Smooth muscle cell (in vitro differentiated cells): ENCODE results near the gene SOX6. TPM values are rescaled to one million over a fixed set of nuclear protein-coding genes. Genes with fewer than 3 reads are reported as not detected.

Experiments used
- DNase-seq: peaks from one replicate; lab custom pipeline; 2025; ENCODE audit not compliant: unreplicated experiment; lab: John Stamatoyannopoulos, UW
- H2AFZ ChIP-seq: fragments of 200-600 bp; sonication (generic); 2 replicates; pipeline ENCODE4 v1.6.0; 2016; ENCODE audit warnings: antibody characterized with exemption, low read depth, mild to moderate bottlenecking
- H3F3A ChIP-seq: fragments of 200-600 bp; sonication (generic); 2 replicates; pipeline ENCODE4 v1.6.0; 2017; ENCODE audit warnings: antibody characterized with exemption, low read depth
- H3K27ac ChIP-seq: fragments of 200-600 bp; sonication (generic); 2 replicates; pipeline ENCODE4 v1.5.1; 2016; ENCODE audit warnings: low read depth, mild to moderate bottlenecking
- H3K27me3 ChIP-seq: fragments of 200-600 bp; sonication (generic); 2 replicates; pipeline ENCODE4 v1.6.1; 2016; ENCODE audit warnings: low read depth, mild to moderate bottlenecking
- H3K36me3 ChIP-seq: fragments of 200-600 bp; sonication (generic); 2 replicates; pipeline ENCODE4 v1.5.1; 2016; ENCODE audit warnings: low read depth
- H3K4me1 ChIP-seq: fragments of 200-600 bp; sonication (generic); 2 replicates; pipeline ENCODE4 v1.5.1; 2016; ENCODE audit warnings: low read depth
- H3K4me2 ChIP-seq: fragments of 200-600 bp; sonication (generic); 2 replicates; pipeline ENCODE4 v1.6.0; 2016; ENCODE audit warnings: mild to moderate bottlenecking
- H3K4me3 ChIP-seq: fragments of 200-600 bp; sonication (generic); 2 replicates; pipeline ENCODE4 v1.5.1; 2016; ENCODE audit warnings: mild to moderate bottlenecking
- H3K79me2 ChIP-seq: fragments of 200-600 bp; sonication (generic); 2 replicates; pipeline ENCODE4 v1.6.0; 2016; ENCODE audit warnings: low read depth, mild to moderate bottlenecking
- H3K9ac ChIP-seq: fragments of 200-600 bp; sonication (generic); 2 replicates; pipeline ENCODE4 v1.6.0; 2016; ENCODE audit warnings: low read depth
- H3K9me3 ChIP-seq: fragments of 200-600 bp; sonication (generic); replicated peaks from 2 replicates; pipeline ENCODE4 v1.5.1; 2016; ENCODE audit warnings: low read depth
- H4K20me1 ChIP-seq: fragments of 200-600 bp; sonication (generic); 2 replicates; pipeline ENCODE4 v1.6.0; 2016; ENCODE audit warnings: low read depth
- CTCF ChIP-seq: fragments of 200-600 bp; sonication (generic); IDR thresholded peaks from 2 replicates; pipeline ENCODE4 v1.5.1; 2017; ENCODE audit warnings: borderline replicate concordance, mild to moderate bottlenecking, antibody characterized with exemption; ENCODE audit not compliant: insufficient read depth, poor library complexity, severe bottlenecking
- WGBS: methylation state at CpG from one replicate; pipeline ENCODE4 v1.1.7; 2016; ENCODE audit warnings: low lambda C conversion rate; 5-methylcytosine and 5-hydroxymethylcytosine counted together
- polyA plus RNA-seq: library from polyadenylated mRNA; unstranded; fragments of >200 nt; fragmentation: Nextera tagmentation; extraction: Ambion mirVana; gene quantifications from 2 replicates; pipeline ENCODE4 v1.2.1, GENCODE V29; 2016
- total RNA-seq: library from RNA; depleted of rRNA; stranded (reverse); fragments of >200 nt; gene quantifications from 2 replicates; pipeline ENCODE4 v1.2.3, GENCODE V29; 2014

SOX6 gene
- total and polyA plus RNA-seq, 2 experiments from 2014 or later: 11.2 to 27.6 TPM

GRCh38 chr11:16037179-16037578 lies 319.2 kb downstream of the SOX6 start:
- no peak for TF ChIP-seq CTCF
- H3K9ac ChIP-seq: no peak overlapping the region
- DNase-seq: no peak
- no peak overlapping the region for H3K4me3 ChIP-seq
- no peaks in the 10 kb centered on the region for H3K4me1 ChIP-seq
- H3K27me3 ChIP-seq: no peaks in the 10 kb centered on the region
- no peaks in the 10 kb centered on the region for H3F3A ChIP-seq
- H3K9me3 ChIP-seq: no peaks in the 10 kb centered on the region
- H2AFZ ChIP-seq: no peak overlapping the region
- no peaks in the 10 kb centered on the region for H3K79me2 ChIP-seq
- no peaks in the 10 kb centered on the region for H4K20me1 ChIP-seq
- H3K4me2 ChIP-seq: no peak overlapping the region
- H3K36me3 ChIP-seq: no peaks in the 10 kb centered on the region
- H3K27ac ChIP-seq: no peak overlapping the region

- Histone ChIP-seq H3F3A (no peaks in the 10 kb centered on the region), H4K20me1 (no peaks in the 10 kb centered on the region), H3K27ac (no peak overlapping the region), H3K4me3 (no peak overlapping the region), H3K9ac (no peak overlapping the region), H2AFZ (no peak overlapping the region), H3K79me2 (no peaks in the 10 kb centered on the region), H3K27me3 (no peaks in the 10 kb centered on the region), H3K36me3 (no peaks in the 10 kb centered on the region), H3K9me3 (no peaks in the 10 kb centered on the region), H3K4me1 (no peaks in the 10 kb centered on the region), H3K4me2 (no peak overlapping the region)
- TF ChIP-seq CTCF: no peak
- DNase-seq: no peak
- WGBS: 95% methylated on average over 6 of the region's 6 CpGs
Measured at GRCh38 chr11:16036218-16036617, 320.1 kb downstream of the SOX6 start.

GRCh38 chr11:16034074-16034473 lies 322.3 kb downstream of the SOX6 start:
- H3K79me2 ChIP-seq: no peaks in the 10 kb centered on the region
- peaks cover 9% of the 10 kb centered on the region for H3F3A ChIP-seq
- H3K4me2 ChIP-seq: no peak overlapping the region
- H3K4me1 ChIP-seq: no peaks in the 10 kb centered on the region
- no peaks in the 10 kb centered on the region for H3K9me3 ChIP-seq
- no peak overlapping the region for H3K9ac ChIP-seq
- H3K27me3 ChIP-seq: no peaks in the 10 kb centered on the region
- no peak overlapping the region for H2AFZ ChIP-seq
- no peaks in the 10 kb centered on the region for H4K20me1 ChIP-seq
- DNase-seq: no peak
- no peak for TF ChIP-seq CTCF
- no peak overlapping the region for H3K27ac ChIP-seq
- H3K36me3 ChIP-seq: no peaks in the 10 kb centered on the region
- 100% methylated on average over 1 of the region's 1 CpG for WGBS
- H3K4me3 ChIP-seq: no peak overlapping the region

GRCh38 chr11:16032974-16033373 lies 323.4 kb downstream of the SOX6 start:
- H3K4me3 ChIP-seq: no peak overlapping the region
- no peak for TF ChIP-seq CTCF
- no peaks in the 10 kb centered on the region for H3K79me2 ChIP-seq
- peaks cover 18% of the 10 kb centered on the region for H3F3A ChIP-seq
- H2AFZ ChIP-seq: no peak overlapping the region
- peaks cover 9% of the 10 kb centered on the region for H3K4me1 ChIP-seq
- DNase-seq: no peak
- no peak overlapping the region for H3K9ac ChIP-seq
- no peaks in the 10 kb centered on the region for H3K36me3 ChIP-seq
- no peak overlapping the region for H3K4me2 ChIP-seq
- H3K27me3 ChIP-seq: no peaks in the 10 kb centered on the region
- no peak overlapping the region for H3K27ac ChIP-seq
- no peaks in the 10 kb centered on the region for H3K9me3 ChIP-seq
- H4K20me1 ChIP-seq: no peaks in the 10 kb centered on the region
- WGBS: 97% methylated on average over 3 of the region's 3 CpGs
